Trophoblast cell (in vitro differentiated cells and primary cell): ENCODE measurements around the gene AGPS.

ENCODE experiments used
- DNase-seq, 2 donors: peaks; one replicate each; pipeline ENCODE4 v3.0.0-alpha.2; 2016
- H2AFZ ChIP-seq: 2 replicates; pipeline ENCODE4 v1.6.1; 2013; ENCODE audit warnings: low read length, moderate library complexity, mild to moderate bottlenecking; ENCODE audit not compliant: insufficient read depth, poor library complexity
- H2AK5ac ChIP-seq: 2 replicates; pipeline ENCODE4 v1.6.1; 2013; ENCODE audit warnings: mild to moderate bottlenecking, low read length
- H2BK120ac ChIP-seq: 2 replicates; pipeline ENCODE4 v1.6.1; 2013; ENCODE audit warnings: low read length, mild to moderate bottlenecking, moderate library complexity; ENCODE audit not compliant: insufficient read depth, poor library complexity
- H2BK12ac ChIP-seq: 2 replicates; pipeline ENCODE4 v1.6.1; 2013; ENCODE audit warnings: mild to moderate bottlenecking, low read length, moderate library complexity
- H2BK5ac ChIP-seq: 2 replicates; pipeline ENCODE4 v1.6.1; 2013; ENCODE audit warnings: low read length, low read depth, moderate library complexity, mild to moderate bottlenecking; ENCODE audit not compliant: poor library complexity
- H3K14ac ChIP-seq: 2 replicates; pipeline ENCODE4 v1.6.1; 2013; ENCODE audit warnings: mild to moderate bottlenecking, low read length
- H3K18ac ChIP-seq: 2 replicates; pipeline ENCODE4 v1.6.1; 2013; ENCODE audit warnings: mild to moderate bottlenecking, low read length
- H3K23ac ChIP-seq: 2 replicates; pipeline ENCODE4 v1.6.1; 2013; ENCODE audit warnings: low read length
- H3K27ac ChIP-seq: 2 replicates; pipeline ENCODE4 v1.5.1; 2013; ENCODE audit warnings: low read depth, mild to moderate bottlenecking, inconsistent platforms, low read length, moderate library complexity
- H3K27me3 ChIP-seq: 2 replicates; pipeline ENCODE4 v1.6.1; 2013; ENCODE audit warnings: inconsistent platforms, mild to moderate bottlenecking, low read length, moderate library complexity; ENCODE audit not compliant: insufficient read depth
- H3K36me3 ChIP-seq, 2 experiments: 1 replicate in 1 of 2; 2 replicates in 1 of 2; pipeline ENCODE4 v1.6.1; 2013; ENCODE audit warnings: low read length in 2 of 2, mild to moderate bottlenecking in 2 of 2, moderate library complexity in 1 of 2; ENCODE audit not compliant: insufficient read depth in 2 of 2, control insufficient read depth in 1 of 2
- H3K4ac ChIP-seq: 2 replicates; pipeline ENCODE4 v1.6.1; 2013; ENCODE audit warnings: low read depth, mild to moderate bottlenecking, low read length, moderate library complexity
- H3K4me1 ChIP-seq, 2 experiments: 1 replicate in 1 of 2; 2 replicates in 1 of 2; pipeline ENCODE4 v1.6.1; 2013; ENCODE audit warnings: low read length in 2 of 2, mild to moderate bottlenecking in 2 of 2, moderate library complexity in 1 of 2; ENCODE audit not compliant: insufficient read depth in 2 of 2, control insufficient read depth in 1 of 2
- H3K4me2 ChIP-seq: 2 replicates; pipeline ENCODE4 v1.6.1; 2013; ENCODE audit warnings: inconsistent platforms, mild to moderate bottlenecking, low read length, moderate library complexity
- H3K4me3 ChIP-seq: 2 replicates; pipeline ENCODE4 v1.5.1; 2013; ENCODE audit warnings: mild to moderate bottlenecking, low read depth, low read length, inconsistent platforms
- H3K79me1 ChIP-seq: one replicate; pipeline ENCODE4 v1.6.1; 2013; ENCODE audit warnings: low read length
- H3K79me2 ChIP-seq: 2 replicates; pipeline ENCODE4 v1.6.1; 2013; ENCODE audit warnings: low read length, mild to moderate bottlenecking; ENCODE audit not compliant: control insufficient read depth, insufficient read depth, poor library complexity
- H3K9ac ChIP-seq: 2 replicates; pipeline ENCODE4 v1.6.1; 2013; ENCODE audit warnings: mild to moderate bottlenecking, low read length
- H3K9me3 ChIP-seq: 2 replicates; pipeline ENCODE4 v1.6.1; 2013; ENCODE audit warnings: low read depth, mild to moderate bottlenecking, control low read depth, inconsistent platforms, low read length; ENCODE audit not compliant: insufficient read depth
- H4K12ac ChIP-seq: 2 replicates; pipeline ENCODE4 v1.6.1; 2013; ENCODE audit warnings: low read depth, mild to moderate bottlenecking, low read length, moderate library complexity
- H4K8ac ChIP-seq: 2 replicates; pipeline ENCODE4 v1.6.1; 2013; ENCODE audit warnings: low read depth, mild to moderate bottlenecking, low read length, moderate library complexity
- H4K91ac ChIP-seq: one replicate; pipeline ENCODE4 v1.6.1; 2013; ENCODE audit warnings: low read depth, mild to moderate bottlenecking, low read length, moderate library complexity
- WGBS: extraction: QIAGEN DNeasy Blood & Tissue Kit; methylation state at CpG from one replicate; pipeline ENCODE4 v1.1.7; 2013; ENCODE audit warnings: missing lambda C conversion rate; ENCODE audit not compliant: insufficient read length, insufficient coverage; ENCODE audit errors: extremely low coverage; 5-methylcytosine and 5-hydroxymethylcytosine counted together

AGPS gene

GRCh38 chr2:177355874-177356273 is 36.7 kb upstream of the AGPS start:
- H3K4me3 ChIP-seq = no peak overlapping the region
- no CpG with 5 or more reads among the region's 2 CpGs for WGBS
- no peak overlapping the region for H3K23ac ChIP-seq
- no peak overlapping the region for H2AK5ac ChIP-seq
- no peak overlapping the region for H4K12ac ChIP-seq
- H2BK5ac ChIP-seq = no peak overlapping the region
- DNase-seq = no peak
- no peak overlapping the region for H2BK120ac ChIP-seq
- H3K9ac ChIP-seq = no peak overlapping the region
- no peak overlapping the region for H3K4me2 ChIP-seq
- H3K14ac ChIP-seq = no peak overlapping the region
- H3K4ac ChIP-seq = no peak overlapping the region
- no peak overlapping the region for H2BK12ac ChIP-seq
- no peak overlapping the region for H3K27ac ChIP-seq
- H3K36me3 ChIP-seq = no peaks in the 10 kb centered on the region
- H3K9me3 ChIP-seq = no peaks in the 10 kb centered on the region
- no peak overlapping the region for H2AFZ ChIP-seq
- no peaks in the 10 kb centered on the region for H3K4me1 ChIP-seq
- no peaks in the 10 kb centered on the region for H3K79me1 ChIP-seq
- no peak overlapping the region for H4K91ac ChIP-seq
- no peaks in the 10 kb centered on the region for H3K79me2 ChIP-seq
- no peaks in the 10 kb centered on the region for H3K27me3 ChIP-seq
- H4K8ac ChIP-seq = no peak overlapping the region
- no peak overlapping the region for H3K18ac ChIP-seq

GRCh38 chr2:177359836-177360595 is 32.6 kb upstream of the AGPS start:
- Histone ChIP-seq H3K4me1 (no peaks in the 10 kb centered on the region), H3K4me2 (no peak overlapping the region)
- WGBS = no CpG with 5 or more reads among the region's 3 CpGs

GRCh38 chr2:177362499-177362898 is 30.1 kb upstream of the AGPS start:
- H3K23ac ChIP-seq = no peak overlapping the region
- H3K14ac ChIP-seq = no peak overlapping the region
- H3K27me3 ChIP-seq = no peaks in the 10 kb centered on the region
- no peak for DNase-seq
- H3K9me3 ChIP-seq = no peaks in the 10 kb centered on the region
- no peak overlapping the region for H2AFZ ChIP-seq
- no peak overlapping the region for H2BK12ac ChIP-seq
- H2BK5ac ChIP-seq = no peak overlapping the region
- H3K79me1 ChIP-seq = no peaks in the 10 kb centered on the region
- H2BK120ac ChIP-seq = no peak overlapping the region
- no peaks in the 10 kb centered on the region for H3K4me1 ChIP-seq
- no CpG with 5 or more reads among the region's 3 CpGs for whole genome bisulfite sequencing
- no peak overlapping the region for H4K91ac ChIP-seq
- H4K12ac ChIP-seq = no peak overlapping the region
- H3K18ac ChIP-seq = no peak overlapping the region
- no peak overlapping the region for H2AK5ac ChIP-seq
- no peak overlapping the region for H3K9ac ChIP-seq
- H3K36me3 ChIP-seq = no peaks in the 10 kb centered on the region
- H3K4me3 ChIP-seq = no peak overlapping the region
- H4K8ac ChIP-seq = no peak overlapping the region
- H3K27ac ChIP-seq = no peak overlapping the region
- no peaks in the 10 kb centered on the region for H3K79me2 ChIP-seq
- H3K4ac ChIP-seq = no peak overlapping the region
- H3K4me2 ChIP-seq = no peak overlapping the region

More at GRCh38 chr2:177359836-177360595, 32.6 kb upstream of the AGPS start:
- Histone ChIP-seq H3K79me2 (no peaks in the 10 kb centered on the region), H3K9ac (no peak overlapping the region), H2BK12ac (no peak overlapping the region), H3K18ac (no peak overlapping the region), H2BK5ac (no peak overlapping the region), H3K4ac (no peak overlapping the region), H2AK5ac (no peak overlapping the region), H2AFZ (no peak overlapping the region), H4K91ac (no peak overlapping the region), H3K14ac (no peak overlapping the region), H3K23ac (no peak overlapping the region), H4K12ac (no peak overlapping the region), H3K36me3 (no peaks in the 10 kb centered on the region), H3K79me1 (no peaks in the 10 kb centered on the region), H3K27me3 (no peaks in the 10 kb centered on the region), H3K27ac (no peak overlapping the region), H4K8ac (no peak overlapping the region), H3K9me3 (no peaks in the 10 kb centered on the region), H2BK120ac (no peak overlapping the region), H3K4me3 (no peak overlapping the region)
- no peak for DNase-seq

GRCh38 chr2:177363332-177363731 is 29.2 kb upstream of the AGPS start:
- H2BK120ac ChIP-seq = no peak overlapping the region
- no peak overlapping the region for H2AFZ ChIP-seq
- H3K27ac ChIP-seq = no peak overlapping the region
- H3K79me1 ChIP-seq = no peaks in the 10 kb centered on the region
- no peak overlapping the region for H3K18ac ChIP-seq
- no peak overlapping the region for H2AK5ac ChIP-seq
- H3K4me2 ChIP-seq = no peak overlapping the region
- H2BK12ac ChIP-seq = no peak overlapping the region
- no peak overlapping the region for H3K9ac ChIP-seq
- H4K8ac ChIP-seq = no peak overlapping the region
- H3K27me3 ChIP-seq = no peaks in the 10 kb centered on the region
- no peak overlapping the region for H3K23ac ChIP-seq
- no peak overlapping the region for H4K12ac ChIP-seq
- no peak overlapping the region for H2BK5ac ChIP-seq
- no peak for DNase-seq
- no CpG with 5 or more reads among the region's 7 CpGs for WGBS
- H3K4ac ChIP-seq = no peak overlapping the region
- H3K36me3 ChIP-seq = no peaks in the 10 kb centered on the region
- H4K91ac ChIP-seq = no peak overlapping the region
- H3K79me2 ChIP-seq = no peaks in the 10 kb centered on the region
- H3K9me3 ChIP-seq = no peaks in the 10 kb centered on the region
- H3K4me3 ChIP-seq = no peak overlapping the region
- H3K14ac ChIP-seq = no peak overlapping the region
- H3K4me1 ChIP-seq = no peaks in the 10 kb centered on the region
